Activated B cell treated with CpG ODN at 0.5 μM for 24 hours (primary cell): ENCODE data around the gene FAT1. TPM values are rescaled to one million over a fixed set of nuclear protein-coding genes. Genes with fewer than 3 reads are reported as not detected.

Experiments used
- ATAC-seq: fragments of 200-7000 bp; cut with Tn5 transposase; one replicate; pipeline ENCODE4 v1.10.0; 2021; ENCODE audit warnings: low read depth, mild to moderate bottlenecking, moderate library complexity
- CTCF ChIA-PET: fragments of 350-600 bp; sonication (Branson Sonifier 250); formaldehyde crosslinking; loops from one replicate; lab custom pipeline; 2021; ENCODE audit warnings: antibody characterized with exemption; lab: Charles Lee
- POLR2A ChIA-PET: fragments of 350-600 bp; sonication (Branson Sonifier 250); formaldehyde crosslinking; loops from one replicate; lab custom pipeline; 2021; ENCODE audit warnings: antibody characterized with exemption; lab: Charles Lee
- DNase-seq: peaks from one replicate; pipeline ENCODE4 v3.0.0; 2022
- H3K27ac Mint-ChIP-seq: one replicate; pipeline ENCODE4 v1.8.0; 2020; ENCODE audit warnings: mixed read lengths
- H3K27me3 Mint-ChIP-seq: one replicate; pipeline ENCODE4 v1.8.0; 2021; ENCODE audit warnings: mixed read lengths
- H3K36me3 Mint-ChIP-seq: one replicate; pipeline ENCODE4 v1.8.0; 2021; ENCODE audit warnings: low read depth, mixed read lengths
- H3K4me1 Mint-ChIP-seq: one replicate; pipeline ENCODE4 v1.8.0; 2021; ENCODE audit warnings: mixed read lengths
- H3K4me3 Mint-ChIP-seq: one replicate; pipeline ENCODE4 v1.8.0; 2020; ENCODE audit warnings: mild to moderate bottlenecking, mixed read lengths
- H3K9me3 Mint-ChIP-seq: one replicate; pipeline ENCODE4 v1.8.0; 2020; ENCODE audit warnings: mixed read lengths
- CTCF ChIP-seq: fragments of 200-600 bp; IDR thresholded peaks from one replicate; pipeline ENCODE4 v1.8.0; 2022; ENCODE audit warnings: antibody characterized with exemption, mild to moderate bottlenecking
- intact Hi-C: fragments of 100-400 bp; cut with micrococcal nuclease; formaldehyde crosslinking; loops from one replicate; pipeline ENCODE4 v1.15.1; 2024
- total RNA-seq: library from RNA; stranded (reverse); gene quantifications from 2 replicates; pipeline ENCODE4 v1.2.3, GENCODE V29; 2022

The FAT1 gene
- total RNA-seq, 1 donor from 2014 or later = not detected

DNA sequence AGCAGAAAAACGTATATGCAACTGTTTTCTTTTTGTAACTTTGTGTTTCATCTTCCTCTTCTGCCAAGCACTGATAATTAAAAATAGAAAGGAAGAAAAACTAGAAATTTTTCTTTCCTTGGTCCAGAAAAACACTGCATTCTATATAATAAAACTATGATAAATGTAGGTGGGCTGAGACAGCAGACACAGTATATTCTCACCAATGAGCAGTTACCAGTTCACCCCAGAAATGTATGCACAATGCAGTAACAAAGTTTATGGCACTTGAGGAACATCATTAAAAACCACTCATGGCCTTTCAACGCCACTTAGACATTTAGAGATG, 79.4 kb downstream of the FAT1 start:
- no peak for DNase-seq
- Mint-ChIP-seq H3K36me3 (no peaks in the 10 kb centered on the region), H3K27ac (no peak overlapping the region), H3K9me3 (peaks cover 2% of the 10 kb centered on the region), H3K4me3 (no peak overlapping the region), H3K27me3 (no peaks in the 10 kb centered on the region), H3K4me1 (no peaks in the 10 kb centered on the region)
- ChIA-PET POLR2A (no interaction called here), CTCF (no interaction called here)
- ATAC-seq = no peak
- intact Hi-C loops = no loop called here
- TF ChIP-seq CTCF = no peak

DNA sequence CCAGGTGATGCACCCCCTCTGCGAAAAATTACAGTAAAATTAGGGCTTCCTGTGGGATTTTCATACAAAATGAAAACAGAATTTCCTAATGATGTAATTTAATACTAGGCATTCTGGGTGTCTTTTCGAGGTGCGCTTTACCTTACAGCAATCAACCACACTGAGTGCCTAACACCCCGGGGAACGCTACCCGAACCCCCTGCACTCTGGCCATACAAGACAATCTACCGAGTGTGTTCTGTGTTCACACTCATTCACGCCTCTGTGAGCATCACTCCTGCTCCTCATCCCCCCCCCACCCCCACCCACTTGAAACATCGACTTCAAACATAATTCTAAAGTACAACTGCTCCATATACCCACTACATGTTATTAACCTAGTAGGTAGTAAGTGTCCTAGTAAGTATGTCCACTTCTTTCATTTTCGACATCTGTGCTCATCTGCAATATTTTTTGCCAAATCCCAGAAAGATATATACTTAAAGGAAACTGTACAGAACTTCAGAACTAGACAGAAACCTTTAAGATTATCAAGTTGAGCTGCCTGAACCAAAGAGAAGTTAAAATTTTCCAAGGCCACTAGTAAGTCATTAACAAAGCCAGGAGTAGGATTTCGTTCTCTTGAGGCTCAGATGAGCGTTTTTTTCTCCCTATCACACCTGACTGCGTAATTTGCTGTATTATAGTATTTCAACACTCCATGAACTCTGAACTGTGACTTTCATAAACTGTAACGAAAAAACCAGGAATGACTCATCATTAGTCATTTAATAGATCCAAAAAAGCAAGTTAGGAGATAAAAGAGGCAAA, 80.0 kb downstream of the FAT1 start:
- TF ChIP-seq CTCF = no peak
- POLR2A ChIA-PET = no interaction called here
- Mint-ChIP-seq H3K27me3 (no peaks in the 10 kb centered on the region), H3K4me3 (no peak overlapping the region), H3K27ac (no peak overlapping the region), H3K36me3 (no peaks in the 10 kb centered on the region), H3K9me3 (peaks cover 2% of the 10 kb centered on the region), H3K4me1 (no peaks in the 10 kb centered on the region)
- intact Hi-C loops = no loop called here
- no peak for DNase-seq
- CTCF ChIA-PET = no interaction called here
- ATAC-seq = no peak

DNA sequence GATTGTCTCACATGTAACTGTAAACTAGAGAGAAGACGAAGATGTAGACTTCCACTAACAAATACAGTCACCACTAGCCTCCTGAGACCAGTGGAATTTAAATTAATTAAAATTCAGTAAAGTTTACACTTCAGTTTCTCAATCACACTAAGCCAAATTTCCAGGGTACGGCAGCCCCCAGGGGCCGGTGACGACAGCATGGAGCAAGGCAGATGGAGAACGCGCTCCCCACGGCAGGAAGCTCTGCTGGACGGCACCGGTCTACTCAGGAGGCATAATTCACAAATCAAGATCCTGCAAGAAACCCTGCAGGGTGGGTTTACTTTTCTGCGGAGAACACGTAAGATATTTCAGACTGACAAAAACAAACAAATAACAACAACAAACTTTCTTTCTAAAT, 80.7 kb downstream of the FAT1 start:
- ATAC-seq (no peak), DNase-seq (no peak)
- Mint-ChIP-seq H3K27ac (no peak overlapping the region), H3K4me1 (no peaks in the 10 kb centered on the region), H3K36me3 (no peaks in the 10 kb centered on the region), H3K27me3 (no peaks in the 10 kb centered on the region), H3K9me3 (peaks cover 2% of the 10 kb centered on the region), H3K4me3 (no peak overlapping the region)
- intact Hi-C loops = no loop called here
- ChIA-PET CTCF (no interaction called here), POLR2A (no interaction called here)
- no peak for TF ChIP-seq CTCF

GRCh38 chr4:186642530-186642929, 81.1 kb downstream of the FAT1 start:
- H3K4me3 Mint-ChIP-seq = no peak overlapping the region
- TF ChIP-seq CTCF = no peak
- H3K27me3 Mint-ChIP-seq = no peaks in the 10 kb centered on the region
- CTCF ChIA-PET = no interaction called here
- no peak overlapping the region for H3K27ac Mint-ChIP-seq
- DNase-seq (no peak), ATAC-seq (no peak)
- peaks cover 2% of the 10 kb centered on the region for H3K9me3 Mint-ChIP-seq
- no peaks in the 10 kb centered on the region for H3K4me1 Mint-ChIP-seq
- intact Hi-C loops = no loop called here
- POLR2A ChIA-PET = no interaction called here
- H3K36me3 Mint-ChIP-seq = no peaks in the 10 kb centered on the region

GRCh38 chr4:186634591-186635128, 89.0 kb downstream of the FAT1 start:
- intact Hi-C loops = no loop called here
- H3K9me3 Mint-ChIP-seq = peaks cover 8% of the 10 kb centered on the region

More at GRCh38 chr4:186634591-186635128, 89.0 kb downstream of the FAT1 start:
- Mint-ChIP-seq H3K27ac (no peak overlapping the region), H3K4me3 (no peak overlapping the region), H3K4me1 (no peaks in the 10 kb centered on the region), H3K36me3 (no peaks in the 10 kb centered on the region), H3K27me3 (no peaks in the 10 kb centered on the region)
- CTCF ChIA-PET = no interaction called here
- DNase-seq (no peak), ATAC-seq (no peak)
- TF ChIP-seq CTCF = no peak
- POLR2A ChIA-PET = no interaction called here
